Activated naive CD4-positive, alpha-beta T cell treated with anti-CD3 and anti-CD28 coated beads, Interleukin-2, amount 10 ng/mL, durations not matched to agents 5 hours and 36 hours (primary cell): ENCODE measurements around the gene UBR1. TPM values are rescaled to one million over a fixed set of nuclear protein-coding genes. Genes with fewer than 3 reads are reported as not detected.

Source experiments
- total RNA-seq, 2 experiments: library from RNA; stranded (reverse); gene quantifications; one replicate each; pipeline ENCODE4 v1.2.3, GENCODE V29; 2021

The UBR1 gene
- 10 to 100 TPM; 38.6 to 41.4 TPM for total RNA-seq

DNA sequence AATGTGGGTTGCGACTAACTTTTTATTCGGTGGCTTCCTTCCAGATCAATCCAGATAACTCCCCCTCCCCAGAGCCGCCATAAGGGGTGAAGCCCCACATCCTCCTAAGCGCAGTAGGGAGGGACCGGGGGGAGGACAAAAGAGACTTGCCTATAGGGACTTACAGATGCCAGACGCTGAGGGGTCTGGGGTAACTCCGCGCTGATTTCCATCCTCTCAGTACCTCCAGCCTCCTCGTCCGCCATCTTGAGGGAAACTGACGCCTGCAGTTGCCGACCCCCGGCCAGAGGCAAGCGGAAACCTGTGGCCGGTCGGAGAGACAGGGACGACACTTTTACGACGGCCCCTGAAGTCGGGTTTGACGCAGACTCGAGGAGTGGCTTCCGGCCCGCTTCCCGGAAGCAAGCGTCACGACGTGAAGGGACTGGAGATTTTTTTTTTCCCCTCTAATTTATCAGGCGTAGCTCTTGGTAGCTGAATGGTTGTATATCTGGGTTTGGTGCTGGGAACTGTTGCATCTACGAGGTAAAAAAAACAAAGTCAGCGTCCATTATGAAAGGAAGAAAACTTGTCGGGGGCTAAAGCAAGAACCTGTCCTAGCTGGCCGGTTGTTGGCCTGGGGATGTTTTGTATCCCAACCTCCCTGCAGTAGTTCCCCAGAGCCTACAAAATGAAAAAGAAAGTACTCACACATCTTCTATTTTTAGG lies at the start of gene UBR1:
Gene UBR1 (minus strand): TSS at position 261 of the 708 bp plus-strand sequence. CDS start 16 bp downstream, at position 245.

DNA sequence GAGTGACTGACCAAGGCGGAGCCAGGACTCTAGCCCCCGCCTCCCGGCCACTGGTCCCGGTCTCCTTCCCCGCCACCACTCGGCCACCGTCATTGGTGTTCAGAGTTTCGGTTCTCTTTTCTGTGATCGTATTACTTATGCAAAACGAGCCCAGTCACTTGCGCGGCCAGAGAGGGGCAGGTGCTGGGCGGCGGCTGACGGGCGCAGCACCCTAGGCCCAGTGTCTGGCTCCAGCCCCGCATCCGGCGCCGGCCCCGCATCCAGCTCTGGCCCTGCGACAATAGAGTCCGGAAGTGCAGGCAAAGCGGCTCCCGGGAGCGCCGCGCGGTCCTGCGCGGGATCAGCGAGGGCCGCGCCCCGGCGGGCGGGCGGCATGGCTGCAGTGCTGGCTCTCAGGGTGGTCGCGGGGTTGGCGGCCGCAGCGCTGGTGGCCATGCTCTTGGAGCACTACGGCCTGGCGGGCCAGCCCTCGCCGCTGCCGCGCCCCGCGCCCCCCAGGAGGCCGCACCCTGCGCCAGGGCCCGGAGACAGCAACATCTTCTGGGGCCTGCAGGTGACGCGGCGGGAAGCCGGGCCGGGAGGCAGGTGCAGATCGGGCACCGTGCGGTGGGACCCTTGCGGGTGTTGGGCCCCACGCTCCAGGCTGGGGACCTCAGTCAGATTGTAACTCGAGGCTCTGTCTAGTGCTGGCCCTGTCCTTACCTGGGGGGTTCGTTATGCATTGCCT lies 27.8 kb upstream of the UBR1 start, which contains the start of gene TMEM62:
Gene TMEM62 (plus strand): TSS at position 157 of the 727 bp plus-strand sequence. CDS start 217 bp downstream, at position 374.

DNA sequence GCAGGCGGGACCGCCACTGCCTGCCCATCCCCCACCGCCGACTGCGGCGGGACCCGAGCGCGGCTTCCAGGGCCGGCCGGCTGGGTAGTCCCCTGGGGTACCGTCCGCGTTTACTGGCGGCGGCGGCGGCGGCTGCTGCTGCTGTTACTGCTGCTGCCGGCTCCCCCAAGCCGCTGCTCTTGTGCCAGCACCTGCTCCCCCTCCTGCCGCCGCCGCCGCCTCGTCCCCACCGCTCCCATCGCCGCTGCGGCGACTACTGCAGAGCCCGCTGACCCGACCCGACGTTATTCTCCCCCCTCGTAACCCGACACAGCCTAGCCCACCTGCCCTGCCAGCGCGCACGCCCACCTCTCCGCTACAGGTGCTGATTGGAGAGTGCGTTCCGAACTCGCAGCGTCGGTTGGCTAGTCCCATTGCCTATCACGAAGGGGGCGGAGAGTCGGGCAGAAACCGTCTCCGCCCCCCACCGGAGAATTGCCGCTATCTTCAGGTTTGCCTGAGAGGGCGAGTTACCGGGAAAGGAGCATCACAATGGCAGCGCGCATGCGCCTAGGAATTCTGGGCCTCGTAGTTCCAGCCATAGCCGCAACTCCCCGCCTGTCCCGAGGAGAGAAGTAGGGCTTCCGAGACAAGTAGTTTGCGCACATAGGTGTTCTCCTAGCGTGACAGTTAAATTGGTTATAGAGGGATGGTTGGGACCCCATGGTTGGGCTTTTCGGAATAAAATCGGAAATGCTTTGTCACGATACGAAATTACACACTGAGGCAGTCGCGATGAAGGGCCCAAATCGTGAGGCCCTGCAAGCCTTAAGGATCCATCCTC lies 185.1 kb downstream of the UBR1 start, which contains the start of gene TTBK2:
Gene TTBK2 (minus strand): TSS at position 260 of the 823 bp plus-strand sequence. CDS start 42,161 bp downstream, outside the sequence.

Other genes with a start within 250 kb of the UBR1 start
- 10 to 100 TPM; 13.1 to 14.4 TPM for gene TTBK2, start 185.3 kb downstream of the UBR1 start, total RNA-seq
- gene TMEM62, start 27.5 kb upstream of the UBR1 start, total RNA-seq: 10 to 100 TPM; 14.0 to 14.3 TPM
- 10 to 100 TPM; 83.4 to 87.0 TPM for gene CCNDBP1, start 79.4 kb upstream of the UBR1 start, total RNA-seq
- not detected for gene EPB42, start 115.0 kb upstream of the UBR1 start, total RNA-seq
- gene TGM5, start 160.9 kb upstream of the UBR1 start, total RNA-seq: not detected
- gene TGM7, start 196.2 kb upstream of the UBR1 start, total RNA-seq: not detected
- gene LCMT2, start 224.5 kb upstream of the UBR1 start, total RNA-seq: 10 to 100 TPM; 10.5 to 11.1 TPM